Coronary artery (tissue), 2 donors: ENCODE results near the gene UNKL.

Source experiments
- DNase-seq: peaks from one replicate; pipeline ENCODE4 v3.0.0-alpha.2; 2017; ENCODE audit warnings: low spot score
- H3K27ac ChIP-seq, 2 donors: fragments of 200-600 bp; sonication (generic); one replicate each; pipeline ENCODE4 v1.5.1; 2016 to 2019
- H3K4me3 ChIP-seq: fragments of 200-600 bp; sonication (generic); 2 replicates; pipeline ENCODE4 v1.5.1; 2016; ENCODE audit warnings: mild to moderate bottlenecking, moderate library complexity
- TF ChIP-seq, protein P1 (sequence below): fragments of 200-600 bp; sonication (generic); IDR thresholded peaks from one replicate; pipeline ENCODE4 v1.5.1; 2019; ENCODE audit warnings: antibody characterized with exemption

Gene UNKL

DNA sequence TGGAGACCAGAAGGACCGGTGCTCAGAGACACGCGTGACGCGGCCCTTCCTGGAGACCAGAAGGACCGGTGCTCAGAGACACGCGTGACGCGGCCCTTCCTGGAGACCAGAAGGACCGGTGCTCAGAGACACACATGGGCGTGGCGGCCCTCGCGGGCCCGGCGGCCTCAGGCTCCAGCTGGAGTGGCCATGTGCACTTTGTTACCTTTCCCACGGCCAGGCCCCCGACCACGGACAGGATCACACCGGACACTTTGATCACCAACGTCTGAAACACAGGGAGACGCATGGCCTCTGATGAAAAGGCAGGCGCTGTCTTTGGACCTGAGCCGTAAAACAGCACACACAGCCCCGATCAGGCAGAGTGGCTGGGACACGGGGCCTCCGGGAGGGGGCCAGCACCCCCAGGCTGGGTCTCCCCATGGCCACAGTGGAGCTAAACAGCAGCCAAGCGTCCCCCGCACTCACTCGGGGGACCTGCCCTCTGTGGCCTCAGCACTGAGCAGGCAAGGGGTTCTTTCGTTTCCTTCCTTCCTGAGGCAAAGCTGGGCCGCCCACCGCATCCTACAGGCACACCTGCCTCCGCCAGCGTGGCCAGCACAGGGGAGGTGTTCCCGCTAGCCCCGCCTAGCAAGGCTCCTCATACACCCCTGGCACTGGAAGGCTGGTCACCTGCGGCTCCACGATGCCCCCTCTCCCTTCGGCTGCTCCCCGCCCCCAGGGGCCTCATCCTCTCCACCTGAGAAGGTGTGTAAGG is 43.2 kb upstream of the UNKL start:
- no peak for DNase-seq
- Histone ChIP-seq H3K4me3 (no peak overlapping the region), H3K27ac (no peak overlapping the region)
- TF ChIP-seq, protein P1, sequence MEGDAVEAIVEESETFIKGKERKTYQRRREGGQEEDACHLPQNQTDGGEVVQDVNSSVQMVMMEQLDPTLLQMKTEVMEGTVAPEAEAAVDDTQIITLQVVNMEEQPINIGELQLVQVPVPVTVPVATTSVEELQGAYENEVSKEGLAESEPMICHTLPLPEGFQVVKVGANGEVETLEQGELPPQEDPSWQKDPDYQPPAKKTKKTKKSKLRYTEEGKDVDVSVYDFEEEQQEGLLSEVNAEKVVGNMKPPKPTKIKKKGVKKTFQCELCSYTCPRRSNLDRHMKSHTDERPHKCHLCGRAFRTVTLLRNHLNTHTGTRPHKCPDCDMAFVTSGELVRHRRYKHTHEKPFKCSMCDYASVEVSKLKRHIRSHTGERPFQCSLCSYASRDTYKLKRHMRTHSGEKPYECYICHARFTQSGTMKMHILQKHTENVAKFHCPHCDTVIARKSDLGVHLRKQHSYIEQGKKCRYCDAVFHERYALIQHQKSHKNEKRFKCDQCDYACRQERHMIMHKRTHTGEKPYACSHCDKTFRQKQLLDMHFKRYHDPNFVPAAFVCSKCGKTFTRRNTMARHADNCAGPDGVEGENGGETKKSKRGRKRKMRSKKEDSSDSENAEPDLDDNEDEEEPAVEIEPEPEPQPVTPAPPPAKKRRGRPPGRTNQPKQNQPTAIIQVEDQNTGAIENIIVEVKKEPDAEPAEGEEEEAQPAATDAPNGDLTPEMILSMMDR, result no peak

DNA sequence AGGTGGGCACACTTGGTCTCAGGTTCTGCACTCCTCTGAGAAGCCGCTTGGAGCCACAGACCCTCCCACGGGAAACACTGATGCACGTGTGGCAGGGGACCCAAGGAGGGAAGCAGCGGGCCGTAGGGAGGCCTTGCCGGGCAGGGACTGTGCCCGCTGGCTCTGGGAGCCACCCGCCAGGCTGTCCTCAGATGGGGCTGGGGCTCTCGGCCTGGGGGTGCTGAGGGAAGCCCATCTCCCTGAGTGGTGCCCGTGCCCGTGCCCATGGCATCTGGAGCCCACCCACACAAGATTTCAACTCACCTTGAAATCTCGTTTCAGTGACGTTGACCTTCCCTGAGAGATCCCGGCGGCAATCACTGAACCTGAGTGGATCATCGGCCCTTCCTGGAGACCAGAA is 42.4 kb upstream of the UNKL start:
- DNase-seq, result no peak
- no peak overlapping the region for H3K27ac ChIP-seq
- H3K4me3 ChIP-seq, result no peak overlapping the region
- TF ChIP-seq, protein P1, result no peak

DNA sequence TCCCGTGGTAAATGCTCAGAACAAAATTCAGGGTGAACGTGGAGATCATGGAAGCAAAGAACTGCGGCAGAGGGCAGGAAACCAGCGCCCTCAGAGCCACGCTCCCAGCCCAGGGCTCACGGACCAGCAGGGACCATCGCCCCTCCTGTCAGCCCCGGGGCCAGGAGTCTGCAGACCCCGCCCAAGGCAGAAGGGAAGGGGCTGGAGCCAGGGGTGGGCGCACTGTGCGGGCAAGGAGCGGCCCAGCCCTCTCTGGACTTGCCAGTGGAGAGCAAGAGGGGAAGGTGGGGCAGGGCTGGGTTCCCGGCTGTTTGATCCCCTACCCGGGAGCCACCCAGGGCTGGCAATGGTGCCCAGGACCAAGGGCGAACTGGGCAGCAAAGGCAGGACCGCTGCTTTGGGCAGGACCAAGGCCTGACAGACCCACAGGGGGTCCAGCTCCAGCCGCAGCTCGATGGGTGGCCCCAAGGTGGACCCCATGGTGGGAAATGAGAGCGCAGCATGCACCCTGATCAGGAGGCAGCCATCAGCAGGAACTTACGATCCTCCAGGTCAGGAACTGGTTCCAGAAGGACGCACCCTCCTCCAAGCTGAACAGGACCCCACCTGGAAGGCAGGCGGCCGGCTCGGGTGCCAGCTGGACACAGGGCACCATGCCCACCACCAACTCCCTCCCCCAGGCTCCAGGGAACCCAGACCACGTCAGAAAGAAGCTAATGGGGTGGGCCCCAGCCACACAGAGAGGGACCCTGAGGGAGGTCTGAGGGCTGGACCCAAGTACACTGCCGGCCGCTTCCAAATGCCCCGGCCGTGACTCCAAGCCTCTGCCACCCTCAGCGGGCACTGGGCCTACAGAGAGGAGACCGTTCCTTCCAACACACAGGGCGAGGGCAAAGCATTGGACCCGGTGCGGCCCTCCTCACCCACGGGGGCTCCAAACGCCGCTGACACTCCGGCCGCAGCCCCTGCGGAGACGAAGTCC is 41.0 kb upstream of the UNKL start:
- no peak overlapping the region for H3K4me3 ChIP-seq
- TF ChIP-seq, protein P1, result no peak
- H3K27ac ChIP-seq, result no peak overlapping the region
- no peak for DNase-seq

DNA sequence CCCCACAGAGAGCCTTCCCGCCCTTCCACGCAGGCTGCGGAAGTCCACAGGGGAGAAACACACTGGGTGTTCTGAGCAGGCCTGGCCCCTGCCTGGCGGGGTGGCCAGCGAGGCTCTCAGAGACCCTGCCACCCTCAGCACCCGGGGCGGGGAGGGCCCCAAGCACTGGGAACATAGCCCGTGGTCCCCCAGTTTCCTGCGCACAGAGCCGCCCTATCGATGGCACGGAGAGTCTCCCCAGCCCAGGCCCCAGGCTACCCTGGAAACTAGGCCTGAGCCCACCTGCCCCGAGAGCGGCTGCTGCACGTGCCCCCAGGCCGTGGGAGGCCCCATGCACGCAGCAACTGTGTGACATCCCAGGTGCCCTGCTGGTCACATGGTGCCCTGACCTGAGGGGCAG is 40.1 kb upstream of the UNKL start:
- no peak for DNase-seq
- TF ChIP-seq, protein P1, result no peak
- no peak overlapping the region for H3K27ac ChIP-seq
- H3K4me3 ChIP-seq, result no peak overlapping the region

DNA sequence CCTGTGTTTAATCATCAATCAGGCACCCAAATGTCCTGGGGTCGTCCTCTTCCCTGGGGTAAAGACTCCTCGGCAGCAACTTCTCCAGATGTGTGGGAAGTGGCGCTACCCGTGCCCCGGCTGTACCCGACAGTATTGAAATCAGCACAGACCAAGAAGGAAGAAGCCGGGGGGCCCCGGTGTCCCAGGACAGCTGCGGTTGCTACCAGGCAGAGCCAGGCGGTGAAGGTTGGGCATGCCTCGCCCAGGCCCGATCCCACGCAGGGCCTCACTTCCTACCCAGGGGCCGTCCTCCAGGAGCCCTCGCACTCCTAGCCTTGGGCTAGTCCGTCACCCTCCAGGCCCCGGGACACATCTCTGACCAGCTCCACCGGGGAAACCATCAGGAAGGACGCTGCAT is 38.8 kb upstream of the UNKL start:
- TF ChIP-seq, protein P1, result no peak
- Histone ChIP-seq H3K4me3 (no peak overlapping the region), H3K27ac (no peak overlapping the region)
- no peak for DNase-seq

DNA sequence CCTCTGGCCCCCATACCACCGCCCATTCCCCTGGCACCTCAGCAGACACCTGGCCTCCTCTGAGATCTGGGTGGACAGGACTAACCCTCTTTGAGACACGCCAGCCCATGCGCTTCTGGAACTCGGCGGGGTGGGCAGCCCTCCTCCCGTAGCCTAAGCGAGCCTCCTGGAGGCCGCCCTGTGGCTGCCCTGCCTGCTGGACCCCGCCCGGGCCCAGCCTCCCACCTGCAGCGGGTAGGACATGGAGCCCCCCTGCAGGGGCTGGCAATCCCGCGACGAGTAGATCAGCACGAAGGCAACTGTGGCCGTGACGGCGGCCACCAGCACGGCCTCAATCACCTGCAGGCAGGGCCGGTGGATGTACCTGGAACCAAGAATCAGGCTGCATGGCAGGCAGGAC is 38.0 kb upstream of the UNKL start:
- no peak for DNase-seq
- Histone ChIP-seq H3K4me3 (no peak overlapping the region), H3K27ac (no peak overlapping the region)
- TF ChIP-seq, protein P1, result no peak
